Measurements from ENCODE around the gene PSMB3. TPM values are rescaled to one million over a fixed set of nuclear protein-coding genes. Genes with fewer than 3 reads are reported as not detected.

Gene PSMB3
- total and polyA plus RNA-seq, 2 donors from 2014 or later = 156 to 347 TPM

DNA sequence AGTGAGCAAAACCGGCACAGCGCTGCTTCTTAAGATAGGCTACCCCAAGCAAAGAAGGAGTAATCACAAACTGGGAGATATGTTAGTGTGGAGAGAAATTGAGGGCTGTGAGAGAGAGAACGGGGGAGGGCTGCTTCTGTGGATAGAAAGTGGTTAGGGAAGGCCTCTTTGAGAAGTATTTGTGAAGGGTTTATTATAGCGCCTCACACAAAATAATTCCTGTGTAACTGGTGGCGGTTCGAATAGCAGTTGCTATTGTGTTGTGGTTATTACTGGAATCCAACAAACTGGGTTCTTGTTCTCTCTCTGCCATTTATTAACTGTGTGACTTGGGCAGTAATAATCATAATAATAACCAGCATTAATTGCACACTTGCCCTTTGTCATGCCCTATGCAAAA, 31.6 kb upstream of the PSMB3 start:
- DNase-seq = no peak
- Histone ChIP-seq H3K27me3 (ENCODE audit: control insufficient read depth, insufficient read depth, low read length) (no peaks in the 10 kb centered on the region), H3K9me3 (ENCODE audit: control insufficient read depth in 2 of 3, insufficient read depth in 1 of 3, low read length in 3 of 3) (no peaks in the 10 kb centered on the region), H3K36me3 (ENCODE audit: control insufficient read depth in 2 of 3, insufficient read depth in 3 of 3, low read length in 3 of 3) (peaks cover 3 to 38% (median 14%) of the 10 kb centered on the region in 3 donors), H3K27ac (ENCODE audit: low read depth in 2 of 2, low read length in 2 of 2) (no peak overlapping the region), H3K4me3 (ENCODE audit: low read length in 3 of 3) (no peak overlapping the region), H3K9ac (ENCODE audit: low read length in 3 of 3) (no peak overlapping the region), H3K4me1 (ENCODE audit: control insufficient read depth in 2 of 3, insufficient read depth in 2 of 3, low read depth in 1 of 3, low read length in 3 of 3) (no peaks in the 10 kb centered on the region)
- FAIRE-seq = no peak
- TF ChIP-seq, protein P1, sequence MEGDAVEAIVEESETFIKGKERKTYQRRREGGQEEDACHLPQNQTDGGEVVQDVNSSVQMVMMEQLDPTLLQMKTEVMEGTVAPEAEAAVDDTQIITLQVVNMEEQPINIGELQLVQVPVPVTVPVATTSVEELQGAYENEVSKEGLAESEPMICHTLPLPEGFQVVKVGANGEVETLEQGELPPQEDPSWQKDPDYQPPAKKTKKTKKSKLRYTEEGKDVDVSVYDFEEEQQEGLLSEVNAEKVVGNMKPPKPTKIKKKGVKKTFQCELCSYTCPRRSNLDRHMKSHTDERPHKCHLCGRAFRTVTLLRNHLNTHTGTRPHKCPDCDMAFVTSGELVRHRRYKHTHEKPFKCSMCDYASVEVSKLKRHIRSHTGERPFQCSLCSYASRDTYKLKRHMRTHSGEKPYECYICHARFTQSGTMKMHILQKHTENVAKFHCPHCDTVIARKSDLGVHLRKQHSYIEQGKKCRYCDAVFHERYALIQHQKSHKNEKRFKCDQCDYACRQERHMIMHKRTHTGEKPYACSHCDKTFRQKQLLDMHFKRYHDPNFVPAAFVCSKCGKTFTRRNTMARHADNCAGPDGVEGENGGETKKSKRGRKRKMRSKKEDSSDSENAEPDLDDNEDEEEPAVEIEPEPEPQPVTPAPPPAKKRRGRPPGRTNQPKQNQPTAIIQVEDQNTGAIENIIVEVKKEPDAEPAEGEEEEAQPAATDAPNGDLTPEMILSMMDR (IDR thresholded peaks at IDR 0.05; ENCODE audit: borderline replicate concordance, extremely low read depth, insufficient read depth) = no peak
- intact Hi-C loops (cut with DNase I) = no loop called here

DNA sequence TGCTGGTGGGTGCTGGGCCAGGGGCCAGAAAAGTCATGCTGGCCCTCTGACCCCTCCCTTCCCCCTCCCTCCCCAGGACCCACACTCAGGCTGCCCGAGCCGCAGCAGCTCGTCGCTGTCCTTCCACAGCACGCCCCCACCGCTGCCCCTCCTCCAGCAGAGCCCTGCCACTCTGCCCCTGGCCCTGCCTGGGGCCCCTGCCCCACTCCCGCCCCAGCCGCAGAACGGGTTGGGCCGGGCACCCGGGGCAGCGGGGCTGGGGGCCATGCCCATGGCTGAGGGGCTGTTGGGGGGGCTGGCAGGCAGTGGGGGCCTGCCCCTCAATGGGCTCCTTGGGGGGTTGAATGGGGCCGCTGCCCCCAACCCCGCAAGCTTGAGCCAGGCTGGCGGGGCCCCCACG, 30.7 kb upstream of the PSMB3 start:
- H3K36me3 ChIP-seq (ENCODE audit: control insufficient read depth in 2 of 3, insufficient read depth in 3 of 3, low read length in 3 of 3) = peaks cover 2 to 29% (median 13%) of the 10 kb centered on the region in 3 donors
- no peaks in the 10 kb centered on the region for H3K9me3 ChIP-seq (ENCODE audit: control insufficient read depth in 2 of 3, insufficient read depth in 1 of 3, low read length in 3 of 3)
- H3K27ac ChIP-seq (ENCODE audit: low read depth in 2 of 2, low read length in 2 of 2) = no peak overlapping the region
- no peak overlapping the region for H3K4me3 ChIP-seq (ENCODE audit: low read length in 3 of 3)
- DNase-seq = peak in 1 of 5 donors; percentile 49
- FAIRE-seq = no peak
- H3K4me1 ChIP-seq (ENCODE audit: control insufficient read depth in 2 of 3, insufficient read depth in 2 of 3, low read depth in 1 of 3, low read length in 3 of 3) = no peaks in the 10 kb centered on the region
- intact Hi-C loops (cut with DNase I) = no loop called here
- no peaks in the 10 kb centered on the region for H3K27me3 ChIP-seq (ENCODE audit: control insufficient read depth, insufficient read depth, low read length)
- H3K9ac ChIP-seq (ENCODE audit: low read length in 3 of 3) = no peak overlapping the region
- TF ChIP-seq, protein P1 (IDR thresholded peaks at IDR 0.05; ENCODE audit: borderline replicate concordance, extremely low read depth, insufficient read depth) = no peak

DNA sequence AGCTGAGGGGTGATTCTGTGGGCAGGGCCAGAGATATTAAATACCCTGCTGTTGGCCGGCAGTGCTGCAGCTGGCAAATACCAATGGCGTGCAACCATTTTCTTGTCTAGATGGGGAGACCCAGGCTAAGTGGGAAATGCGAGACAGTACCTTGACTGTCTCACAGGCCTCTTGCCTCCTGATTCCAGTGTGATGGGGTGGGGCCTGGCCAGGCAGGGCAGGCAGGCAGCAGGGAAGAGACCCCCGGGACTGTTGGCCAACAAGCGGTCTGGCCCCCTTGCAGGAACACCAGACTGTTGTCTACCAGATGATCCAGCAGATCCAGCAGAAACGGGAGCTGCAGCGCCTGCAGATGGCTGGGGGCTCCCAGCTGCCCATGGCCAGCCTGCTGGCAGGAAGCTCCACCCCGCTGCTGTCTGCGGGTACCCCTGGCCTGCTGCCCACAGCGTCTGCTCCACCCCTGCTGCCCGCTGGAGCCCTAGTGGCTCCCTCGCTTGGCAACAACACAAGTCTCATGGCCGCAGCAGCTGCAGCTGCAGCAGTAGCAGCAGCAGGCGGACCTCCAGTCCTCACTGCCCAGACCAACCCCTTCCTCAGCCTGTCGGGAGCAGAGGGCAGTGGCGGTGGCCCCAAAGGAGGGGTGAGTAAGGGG, 28.1 kb upstream of the PSMB3 start:
- Histone ChIP-seq H3K36me3 (ENCODE audit: control insufficient read depth in 2 of 3, insufficient read depth in 3 of 3, low read length in 3 of 3) (peaks cover 0 to 20% (median 6%) of the 10 kb centered on the region in 3 donors), H3K4me1 (ENCODE audit: control insufficient read depth in 2 of 3, insufficient read depth in 2 of 3, low read depth in 1 of 3, low read length in 3 of 3) (peaks cover 0 to 3% (median 0%) of the 10 kb centered on the region in 3 donors), H3K9me3 (ENCODE audit: control insufficient read depth in 2 of 3, insufficient read depth in 1 of 3, low read length in 3 of 3) (no peaks in the 10 kb centered on the region), H3K9ac (ENCODE audit: low read length in 3 of 3) (no peak overlapping the region), H3K27me3 (ENCODE audit: control insufficient read depth, insufficient read depth, low read length) (no peaks in the 10 kb centered on the region), H3K27ac (ENCODE audit: low read depth in 2 of 2, low read length in 2 of 2) (no peak overlapping the region), H3K4me3 (ENCODE audit: low read length in 3 of 3) (no peak overlapping the region)
- intact Hi-C loops (cut with DNase I) = no loop called here
- DNase-seq = no peak
- no peak for FAIRE-seq
- TF ChIP-seq, protein P1 (IDR thresholded peaks at IDR 0.05; ENCODE audit: borderline replicate concordance, extremely low read depth, insufficient read depth) = no peak
